ENCODE results near the gene LMCD1. TPM values are rescaled to one million over a fixed set of nuclear protein-coding genes. Genes with fewer than 3 reads are reported as not detected.

The LMCD1 gene
- total and polyA plus RNA-seq, 2 of the 8 experiments (the other 6 are each of a cell fraction or from before 2014, with no cell fraction given), result 12.3 to 26.5 TPM

DNA sequence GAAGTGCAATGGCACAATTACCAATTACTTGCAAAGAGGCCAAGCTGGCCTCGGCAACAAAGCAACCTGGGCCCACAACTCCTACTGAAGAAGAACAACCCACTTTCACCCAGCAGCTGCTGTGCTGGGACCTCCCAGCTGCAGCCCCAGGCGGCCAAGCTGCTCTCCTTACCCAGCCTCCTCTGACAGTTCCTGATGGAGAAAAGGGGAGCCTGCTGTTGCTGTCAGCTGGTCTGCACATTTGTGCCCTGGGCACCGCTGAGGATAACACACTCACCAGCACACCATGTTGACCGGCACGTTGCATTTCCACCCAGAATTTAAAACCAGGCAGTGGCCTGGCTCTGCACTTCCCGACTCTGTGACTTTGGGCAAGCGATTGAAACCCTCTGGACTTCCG, 109.3 kb downstream of the LMCD1 start:
- no peak overlapping the region for H3K14ac ChIP-seq (ENCODE audit: insufficient read length)
- no peaks in the 10 kb centered on the region; a peak in 1 of 7 replicates for H3K27me3 ChIP-seq (replicated peaks in 1 of 4; ENCODE audit: control insufficient read depth in 3 of 4, extremely low read depth in 1 of 4, insufficient read depth in 3 of 4, low read length in 3 of 4)
- H3K36me3 ChIP-seq (ENCODE audit: control insufficient read depth in 2 of 4, insufficient read depth in 4 of 4, low read length in 3 of 4), result no peaks in the 10 kb centered on the region
- H3K56ac ChIP-seq (replicated peaks; ENCODE audit: insufficient read length, low read depth, low read length), result no peak overlapping the region
- H3K27ac ChIP-seq (ENCODE audit: low read depth, low read length), result no peak overlapping the region
- H2BK20ac ChIP-seq (ENCODE audit: low read length), result peak overlapping the region; percentile 98; the same call in 1 of the 2 replicates
- no peaks in the 10 kb centered on the region for H3K79me1 ChIP-seq (ENCODE audit: low read depth, low read length)
- WGBS, 2 experiments (ENCODE audit: extremely low coverage in 1 of 2, insufficient coverage in 1 of 2, insufficient read length in 1 of 2, insufficient replicate concordance in 2 of 2, low coverage in 1 of 2, low lambda C conversion rate in 2 of 2, missing lambda C conversion rate in 1 of 2), result 90% methylated on average over 6 of the region's 8 CpGs; no CpG with 5 or more reads in 1 of the 2 experiments
- 0 out of 4 replicates have a peak, but pooled peaks cover 0 to 3% of the 10 kb centered on the region in 2 experiments for H3K9me3 ChIP-seq (ENCODE audit: insufficient read depth in 2 of 2, low read depth in 1 of 2, low read length in 1 of 2)
- no peak overlapping the region for H4K5ac ChIP-seq (ENCODE audit: insufficient read length, low read depth, low read length)
- H4K8ac ChIP-seq (ENCODE audit: extremely low read depth, insufficient read depth, low read length), result no peak overlapping the region
- peaks cover 0 to 2% (median 1%) of the 10 kb centered on the region in 4 experiments; a peak in 2 of 7 replicates for H3K4me1 ChIP-seq (replicated peaks in 1 of 4; ENCODE audit: control insufficient read depth in 3 of 4, insufficient read depth in 4 of 4, low read length in 3 of 4)
- peak overlapping the region; percentile 7; the same call in 1 of the 2 replicates for H3K18ac ChIP-seq (ENCODE audit: extremely low read depth, low read length)
- no peak overlapping the region for H2AK5ac ChIP-seq (ENCODE audit: low read depth, low read length)
- ChIA-PET CTCF (ENCODE audit: partially characterized antibody) (interaction anchor here (0.8 to 1.7 kb wide), 5 partner anchors 8 to 309 kb away, joined by 3 to 5 read pairs (median 3); no protein-coding TSS in a partner anchor), POLR2A (ENCODE audit: partially characterized antibody) (interaction anchor here (1.1 to 1.3 kb wide), 2 partner anchors 10 to 153 kb away, joined by 3 read pairs; no protein-coding TSS in a partner anchor)
- FAIRE-seq, result no peak
- no peak overlapping the region; the same call in 1 of the 2 replicates for H2BK12ac ChIP-seq (ENCODE audit: low read depth, low read length)
- H4K91ac ChIP-seq (replicated peaks; ENCODE audit: insufficient read length, low read length), result peak overlapping the region; percentile 96
- peak overlapping the region in 1 of 4 experiments; percentile 15; a peak in 1 of 8 replicates for H3K4me3 ChIP-seq (ENCODE audit: extremely low read depth in 1 of 4, insufficient read depth in 2 of 4, low read depth in 3 of 4, low read length in 4 of 4)
- H3K4ac ChIP-seq (replicated peaks; ENCODE audit: insufficient read length, low read depth, low read length), result no peak overlapping the region
- DNase-seq (ENCODE audit: low read depth in 1 of 2, low spot score in 2 of 2), result no peak
- H2BK5ac ChIP-seq (ENCODE audit: low read depth, low read length), result peak overlapping the region; percentile 49; the same call in 1 of the 2 replicates
- 0 out of 2 replicates have a peak overlapping the region, but pooled peaks have one; percentile 9 for H2AFZ ChIP-seq (ENCODE audit: low read length)
- no peaks in the 10 kb centered on the region for H3K79me2 ChIP-seq (ENCODE audit: control insufficient read depth in 1 of 2, insufficient read depth in 2 of 2, low read length in 2 of 2)
- 0 out of 2 replicates have a peak overlapping the region, but pooled peaks have one; percentile 81 for H2BK15ac ChIP-seq (ENCODE audit: low read length)
- peak overlapping the region; percentile 83 for H2BK120ac ChIP-seq (replicated peaks; ENCODE audit: low read depth, low read length)
- H3K9ac ChIP-seq (replicated peaks in 1 of 4; ENCODE audit: extremely low read depth in 1 of 4, low read depth in 3 of 4, low read length in 3 of 4), result no peak overlapping the region
- H4K20me1 ChIP-seq (replicated peaks in 1 of 2; ENCODE audit: control insufficient read depth in 1 of 2, insufficient read depth in 2 of 2, low read length in 2 of 2), result no peaks in the 10 kb centered on the region
- no peak overlapping the region for H3K4me2 ChIP-seq (ENCODE audit: insufficient read depth in 1 of 2, low read depth in 2 of 2, low read length in 2 of 2)
- no peaks in the 10 kb centered on the region for H3K23me2 ChIP-seq (ENCODE audit: low read depth, low read length)
- H3K23ac ChIP-seq (ENCODE audit: insufficient read length), result no peak overlapping the region
- TF ChIP-seq SIX5 (IDR thresholded peaks at IDR 0.05; ENCODE audit: low read depth, low read length), result no peak
- TF ChIP-seq CBX5 (IDR thresholded peaks at IDR 0.05; ENCODE audit: low read depth, low read length), result no peak
- TF ChIP-seq TBP (IDR thresholded peaks at IDR 0.05; ENCODE audit: low read depth, low read length), result no peak
- no peak for TF ChIP-seq CREB1 (IDR thresholded peaks at IDR 0.05)

All from H1 (cell line).